ACC112 (cell line): ENCODE measurements around the gene IL18BP.

Experiments used
- H2AFZ ChIP-seq: fragments of 200-600 bp; sonication (generic); one replicate; pipeline ENCODE4 v1.6.0; 2017; ENCODE audit warnings: antibody characterized with exemption, low read length; ENCODE audit not compliant: unreplicated experiment
- H3K27ac ChIP-seq: fragments of 200-600 bp; sonication (generic); 2 replicates; pipeline ENCODE4 v1.5.1; 2014; ENCODE audit warnings: low read depth, mild to moderate bottlenecking, antibody characterized with exemption, low read length, moderate library complexity
- H3K27me3 ChIP-seq: fragments of 200-600 bp; sonication (generic); 2 replicates; pipeline ENCODE4 v1.6.1; 2014; ENCODE audit warnings: mild to moderate bottlenecking, antibody characterized with exemption, low read length, moderate library complexity, mixed read lengths; ENCODE audit not compliant: insufficient read depth
- H3K36me3 ChIP-seq: fragments of 200-600 bp; sonication (generic); 2 replicates; pipeline ENCODE4 v1.6.1; 2016; ENCODE audit warnings: mild to moderate bottlenecking, antibody characterized with exemption, low read length, moderate library complexity, mixed read lengths; ENCODE audit not compliant: insufficient read depth
- H3K4me1 ChIP-seq: fragments of 200-600 bp; sonication (generic); one replicate; pipeline ENCODE4 v1.6.1; 2016; ENCODE audit warnings: low read length, mixed read lengths; ENCODE audit not compliant: insufficient read depth, unreplicated experiment, control insufficient read depth
- H3K4me3 ChIP-seq: fragments of 200-600 bp; sonication (generic); 2 replicates; pipeline ENCODE4 v1.5.1; 2014; ENCODE audit warnings: mild to moderate bottlenecking, low read depth, low read length
- H3K79me2 ChIP-seq: fragments of 200-600 bp; sonication (generic); one replicate; pipeline ENCODE4 v1.6.0; 2016; ENCODE audit warnings: low read length; ENCODE audit not compliant: control insufficient read depth, unreplicated experiment, insufficient read depth

The IL18BP gene

DNA sequence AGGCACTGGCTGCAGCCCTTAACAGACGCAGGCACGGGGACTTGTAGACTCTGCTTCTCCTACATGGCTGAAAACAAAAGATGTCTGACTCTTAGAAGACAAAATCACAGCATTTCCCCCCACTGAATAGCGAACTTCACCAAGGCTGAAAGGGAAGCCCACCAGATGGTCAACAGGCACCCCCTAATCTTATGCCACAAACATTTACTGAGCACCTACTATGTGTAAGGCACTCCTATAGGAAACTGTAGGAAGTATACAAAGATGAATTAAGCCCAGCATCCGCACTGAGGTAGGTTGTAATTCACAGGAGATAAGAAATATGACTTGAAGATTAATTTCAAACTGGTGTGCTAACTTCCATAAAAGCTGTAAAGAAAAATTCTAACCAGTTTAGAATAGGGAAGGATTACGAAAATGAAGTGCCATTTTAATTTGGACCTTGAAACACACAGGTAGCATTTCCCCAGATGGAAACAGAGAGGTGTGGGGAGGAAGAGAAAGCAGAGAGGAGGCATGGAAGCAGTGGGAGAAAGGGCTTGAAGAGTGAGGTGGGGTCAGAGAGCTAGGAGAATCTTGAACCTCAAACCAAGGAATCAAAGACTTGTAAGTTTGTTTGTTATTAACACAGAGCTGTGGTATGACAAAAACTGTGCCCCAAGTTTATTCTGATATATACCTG lies 43.5 kb downstream of the IL18BP start:
- H3K4me1 ChIP-seq, result peaks cover 41% of the 10 kb centered on the region
- peak overlapping the region; percentile 79 for H3K4me3 ChIP-seq
- no peaks in the 10 kb centered on the region for H3K27me3 ChIP-seq
- peak overlapping the region; percentile 88 for H3K27ac ChIP-seq
- peaks cover 49% of the 10 kb centered on the region for H3K79me2 ChIP-seq
- H3K36me3 ChIP-seq, result no peaks in the 10 kb centered on the region
- peak overlapping the region; percentile 80 for H2AFZ ChIP-seq

DNA sequence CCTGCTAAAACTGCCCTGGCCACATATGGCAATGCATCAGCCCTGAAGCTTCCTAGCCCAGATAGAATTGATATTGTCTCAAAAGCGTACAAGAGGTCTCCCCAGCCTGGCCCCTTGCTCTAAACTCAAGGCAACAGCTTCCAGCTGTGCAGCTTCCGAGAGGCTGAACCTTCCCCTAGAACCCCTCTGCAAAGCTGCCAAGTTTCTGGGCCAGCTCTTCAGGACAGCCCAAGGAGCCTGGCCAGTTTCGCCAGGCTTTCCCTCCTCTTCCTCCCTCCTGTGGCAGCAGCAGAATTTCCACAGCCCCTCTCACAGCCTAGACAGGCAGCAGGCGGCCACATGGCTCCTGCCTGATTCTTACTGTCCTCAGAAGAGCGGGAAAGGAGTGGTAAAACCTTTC lies 47.1 kb downstream of the IL18BP start:
- Histone ChIP-seq H3K27ac (no peak overlapping the region), H2AFZ (no peak overlapping the region), H3K4me3 (no peak overlapping the region), H3K27me3 (no peaks in the 10 kb centered on the region), H3K79me2 (peaks cover 22% of the 10 kb centered on the region), H3K36me3 (no peaks in the 10 kb centered on the region), H3K4me1 (peaks cover 15% of the 10 kb centered on the region)

DNA sequence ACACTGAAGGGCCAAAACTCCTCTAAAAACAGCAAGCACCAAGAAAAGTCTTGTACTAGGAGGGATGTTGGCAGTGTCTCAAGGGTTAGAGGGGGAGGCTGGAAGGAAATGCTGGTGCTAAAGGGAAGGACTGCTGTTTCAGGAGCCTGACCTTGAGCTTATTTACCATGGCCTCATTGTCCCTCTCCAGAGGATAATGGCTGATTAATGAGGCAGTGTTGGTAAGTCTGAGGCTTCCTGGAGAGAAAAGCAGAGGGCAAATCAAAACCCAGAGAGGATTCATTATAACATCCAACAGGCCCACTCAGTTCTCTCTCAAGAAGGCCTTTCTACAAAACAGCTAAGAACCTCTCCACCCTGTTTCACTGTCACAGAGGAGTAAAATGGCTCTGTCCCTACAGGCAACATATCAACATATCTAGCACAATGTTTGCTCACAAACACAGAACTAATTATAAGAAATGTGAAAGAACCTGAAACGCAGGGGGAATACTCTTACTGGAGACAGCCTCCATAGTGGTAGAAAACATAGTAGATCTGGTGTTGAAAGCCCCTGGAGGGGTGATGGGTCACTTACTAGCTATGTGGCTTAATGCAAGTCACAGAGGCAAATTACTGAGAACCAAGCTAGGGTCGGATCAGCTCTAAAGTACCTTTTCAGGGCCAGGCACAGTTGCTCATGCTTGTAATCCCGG lies 50.2 kb downstream of the IL18BP start:
- Histone ChIP-seq H3K36me3 (no peaks in the 10 kb centered on the region; the same call in 1 of the 2 replicates), H3K4me1 (no peaks in the 10 kb centered on the region), H3K27ac (no peak overlapping the region), H3K79me2 (peaks cover 10% of the 10 kb centered on the region), H3K27me3 (no peaks in the 10 kb centered on the region), H2AFZ (no peak overlapping the region), H3K4me3 (no peak overlapping the region)
